ENCODE results near the gene PFAS.

- no peak for TF ChIP-seq POLR2AphosphoS5 (IDR thresholded peaks at IDR 0.05)
- TF ChIP-seq CTCF (IDR thresholded peaks at IDR 0.05), result no peak
- TF ChIP-seq POLR2A (IDR thresholded peaks at IDR 0.05), result no peak
- TF ChIP-seq EP300 (IDR thresholded peaks at IDR 0.05; ENCODE audit: low read depth), result no peak
These were observed 6.4 kb downstream of the PFAS start for GRCh38 chr17:8255499-8255898.

Measured in transverse colon (tissue), 4 donors.